C4-2B (cell line): ENCODE measurements around the gene CTNND1.
A peak's percentile ranks its signal among the peaks of the same experiment; 100 is the strongest.

Source experiments
- ZFX ChIP-seq: fragments of 450-650 bp; IDR thresholded peaks from 2 replicates; pipeline ENCODE4 v1.6.1; 2017
- TF ChIP-seq, protein P1 (sequence below): fragments of 450-650 bp; conservative IDR thresholded peaks from 2 replicates; pipeline ENCODE4 v1.5.1; 2017; ENCODE audit warnings: mild to moderate bottlenecking

DNA sequence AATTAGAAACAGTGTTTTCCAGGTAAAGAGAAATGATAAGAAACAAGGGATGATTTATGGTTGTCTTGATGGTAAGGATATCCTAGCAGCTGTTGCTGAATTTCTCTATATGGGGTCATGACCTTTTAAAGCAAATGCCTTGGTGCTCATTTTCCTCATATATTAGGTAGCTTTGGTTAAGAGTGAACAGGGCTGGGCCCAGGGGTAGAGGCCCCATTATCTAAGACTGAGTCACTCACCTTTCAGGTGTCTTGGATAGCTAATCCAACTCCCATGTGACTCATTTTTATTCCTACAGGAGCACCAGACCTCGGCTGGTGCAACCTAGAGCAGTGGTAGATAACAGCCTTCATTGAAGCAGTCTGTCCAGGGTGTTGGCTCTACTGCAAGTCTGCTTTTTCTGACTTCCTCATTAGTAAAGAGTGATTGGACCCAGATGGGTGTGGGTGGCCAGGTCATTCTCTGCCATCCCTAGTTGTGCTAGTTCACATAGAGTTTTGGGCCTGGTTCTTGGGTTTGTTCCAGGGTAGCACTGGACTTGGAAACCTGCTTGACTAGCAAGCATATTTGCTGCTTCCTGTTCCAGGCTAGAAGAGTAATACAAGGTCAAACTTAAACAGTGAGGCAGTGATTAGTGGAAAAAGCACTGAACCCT, 37.4 kb downstream of the CTNND1 start:
- TF ChIP-seq, protein P1, sequence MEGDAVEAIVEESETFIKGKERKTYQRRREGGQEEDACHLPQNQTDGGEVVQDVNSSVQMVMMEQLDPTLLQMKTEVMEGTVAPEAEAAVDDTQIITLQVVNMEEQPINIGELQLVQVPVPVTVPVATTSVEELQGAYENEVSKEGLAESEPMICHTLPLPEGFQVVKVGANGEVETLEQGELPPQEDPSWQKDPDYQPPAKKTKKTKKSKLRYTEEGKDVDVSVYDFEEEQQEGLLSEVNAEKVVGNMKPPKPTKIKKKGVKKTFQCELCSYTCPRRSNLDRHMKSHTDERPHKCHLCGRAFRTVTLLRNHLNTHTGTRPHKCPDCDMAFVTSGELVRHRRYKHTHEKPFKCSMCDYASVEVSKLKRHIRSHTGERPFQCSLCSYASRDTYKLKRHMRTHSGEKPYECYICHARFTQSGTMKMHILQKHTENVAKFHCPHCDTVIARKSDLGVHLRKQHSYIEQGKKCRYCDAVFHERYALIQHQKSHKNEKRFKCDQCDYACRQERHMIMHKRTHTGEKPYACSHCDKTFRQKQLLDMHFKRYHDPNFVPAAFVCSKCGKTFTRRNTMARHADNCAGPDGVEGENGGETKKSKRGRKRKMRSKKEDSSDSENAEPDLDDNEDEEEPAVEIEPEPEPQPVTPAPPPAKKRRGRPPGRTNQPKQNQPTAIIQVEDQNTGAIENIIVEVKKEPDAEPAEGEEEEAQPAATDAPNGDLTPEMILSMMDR, result no peak
- 0 out of 2 replicates have a peak, but pooled peaks have one; percentile 9 for TF ChIP-seq ZFX
